OCI-LY1 (cell line): ENCODE results near the gene TBXAS1.

Source experiments
- H2AFZ ChIP-seq: fragments of 200-600 bp; sonication (generic), shearing (Covaris generic); 2 replicates; pipeline ENCODE4 v1.6.0; 2014; ENCODE audit warnings: antibody characterized with exemption, mild to moderate bottlenecking, low read length
- H3F3A ChIP-seq: fragments of 200-600 bp; sonication (generic), shearing (Covaris generic); 2 replicates; pipeline ENCODE4 v1.6.0; 2014; ENCODE audit warnings: mild to moderate bottlenecking, antibody characterized with exemption, low read length, moderate library complexity; ENCODE audit not compliant: insufficient read depth
- H3K27ac ChIP-seq: fragments of 200-600 bp; sonication (generic); 2 replicates; pipeline ENCODE4 v1.5.1; 2014; ENCODE audit warnings: low read length, mixed run types, mild to moderate bottlenecking, low read depth; ENCODE audit not compliant: poor library complexity, severe bottlenecking
- H3K27me3 ChIP-seq: fragments of 200-600 bp; sonication (generic); 2 replicates; pipeline ENCODE4 v1.6.0; 2014; ENCODE audit warnings: antibody characterized with exemption, mild to moderate bottlenecking, low read length, moderate library complexity; ENCODE audit not compliant: insufficient read depth
- H3K36me3 ChIP-seq: fragments of 200-600 bp; sonication (generic); 2 replicates; pipeline ENCODE4 v1.6.1; 2014; ENCODE audit warnings: mild to moderate bottlenecking, antibody characterized with exemption, low read length, moderate library complexity, mixed read lengths; ENCODE audit not compliant: insufficient read depth
- H3K4me1 ChIP-seq: fragments of 200-600 bp; sonication (generic); 2 replicates; pipeline ENCODE4 v1.5.1; 2014; ENCODE audit warnings: mild to moderate bottlenecking, low read length, moderate library complexity; ENCODE audit not compliant: insufficient read depth, severe bottlenecking
- H3K4me2 ChIP-seq: fragments of 200-600 bp; sonication (generic), shearing (Covaris generic); 2 replicates; pipeline ENCODE4 v1.6.1; 2014; ENCODE audit warnings: low read length
- H3K4me3 ChIP-seq: fragments of 200-600 bp; sonication (generic); 2 replicates; pipeline ENCODE4 v1.5.1; 2014; ENCODE audit warnings: low read length, low read depth, mild to moderate bottlenecking, mixed read lengths; ENCODE audit not compliant: poor library complexity, severe bottlenecking
- H3K79me2 ChIP-seq: fragments of 200-600 bp; shearing (Covaris generic); 2 replicates; pipeline ENCODE4 v1.6.1; 2016; ENCODE audit warnings: mixed run types, low read length, mixed read lengths; ENCODE audit not compliant: insufficient read depth
- H3K9ac ChIP-seq: fragments of 200-600 bp; sonication (generic), shearing (Covaris generic); 2 replicates; pipeline ENCODE4 v1.6.1; 2014; ENCODE audit warnings: mild to moderate bottlenecking, low read length, mixed read lengths
- H3K9me2 ChIP-seq: fragments of 200-600 bp; sonication (generic), shearing (Covaris generic); 2 replicates; pipeline ENCODE4 v1.6.1; 2014; ENCODE audit warnings: low read depth, mild to moderate bottlenecking, low read length, mixed read lengths
- H3K9me3 ChIP-seq: fragments of 200-600 bp; shearing (Covaris generic); 2 replicates; pipeline ENCODE4 v1.6.1; 2014; ENCODE audit warnings: low read length, mixed read lengths
- H4K20me1 ChIP-seq: fragments of 200-600 bp; sonication (generic), shearing (Covaris generic); 2 replicates; pipeline ENCODE4 v1.6.0; 2016; ENCODE audit warnings: mild to moderate bottlenecking, low read length; ENCODE audit not compliant: insufficient read depth
- CTCF ChIP-seq: fragments of 200-600 bp; sonication (generic), shearing (Covaris generic); IDR thresholded peaks from 2 replicates; pipeline ENCODE4 v1.5.1; 2017; ENCODE audit warnings: mild to moderate bottlenecking, antibody characterized with exemption, low read length, moderate library complexity, mixed read lengths
- EZH2 ChIP-seq: fragments of 200-600 bp; sonication (generic), shearing (Covaris generic); IDR thresholded peaks from 2 replicates; pipeline ENCODE4 v1.8.0; 2017; ENCODE audit warnings: borderline replicate concordance, mixed run types, mild to moderate bottlenecking, antibody characterized with exemption, low read length, moderate library complexity, mixed read lengths

TBXAS1 gene

GRCh38 chr7:139821349-139822105, 7.5 kb upstream of the TBXAS1 start:
- H2AFZ ChIP-seq: no peak overlapping the region
- no peaks in the 10 kb centered on the region for H3K79me2 ChIP-seq
- no peaks in the 10 kb centered on the region for H3K36me3 ChIP-seq

GRCh38 chr7:139822855-139823254, 6.2 kb upstream of the TBXAS1 start:
- Histone ChIP-seq H3K4me2 (no peak overlapping the region), H3K79me2 (no peaks in the 10 kb centered on the region), H3K27ac (no peak overlapping the region), H3K36me3 (no peaks in the 10 kb centered on the region), H3K4me1 (no peaks in the 10 kb centered on the region), H3K9ac (no peak overlapping the region), H3K27me3 (peaks cover 5% of the 10 kb centered on the region; the same call in 1 of the 2 replicates), H3F3A (no peaks in the 10 kb centered on the region), H3K9me3 (no peaks in the 10 kb centered on the region), H2AFZ (no peak overlapping the region), H4K20me1 (no peaks in the 10 kb centered on the region), H3K9me2 (no peaks in the 10 kb centered on the region), H3K4me3 (no peak overlapping the region)
- TF ChIP-seq CTCF: no peak
- TF ChIP-seq EZH2: no peak

More at GRCh38 chr7:139821349-139822105, 7.5 kb upstream of the TBXAS1 start:
- no peak overlapping the region for H3K4me2 ChIP-seq
- peaks cover 5% of the 10 kb centered on the region for H3K27me3 ChIP-seq
- TF ChIP-seq EZH2 (no peak), CTCF (no peak)
- H3K27ac ChIP-seq: no peak overlapping the region
- H3F3A ChIP-seq: no peaks in the 10 kb centered on the region
- H3K4me3 ChIP-seq: no peak overlapping the region
- H4K20me1 ChIP-seq: no peaks in the 10 kb centered on the region
- H3K4me1 ChIP-seq: no peaks in the 10 kb centered on the region
- H3K9ac ChIP-seq: no peak overlapping the region
- H3K9me2 ChIP-seq: no peaks in the 10 kb centered on the region
- no peaks in the 10 kb centered on the region for H3K9me3 ChIP-seq

GRCh38 chr7:139823959-139824521, 5.0 kb upstream of the TBXAS1 start:
- Histone ChIP-seq H3K4me3 (no peak overlapping the region), H3K27me3 (peaks cover 5% of the 10 kb centered on the region; the same call in 1 of the 2 replicates), H3K27ac (no peak overlapping the region), H3K4me2 (no peak overlapping the region), H3K9me2 (no peaks in the 10 kb centered on the region), H3F3A (no peaks in the 10 kb centered on the region), H3K4me1 (no peaks in the 10 kb centered on the region), H3K79me2 (no peaks in the 10 kb centered on the region), H4K20me1 (no peaks in the 10 kb centered on the region), H3K9ac (no peak overlapping the region), H3K9me3 (no peaks in the 10 kb centered on the region), H2AFZ (no peak overlapping the region), H3K36me3 (no peaks in the 10 kb centered on the region)
- TF ChIP-seq CTCF (no peak), EZH2 (no peak)
